ENCODE data around the gene GPX8. TPM values are rescaled to one million over a fixed set of nuclear protein-coding genes. Genes with fewer than 3 reads are reported as not detected.

GPX8 gene
- total RNA-seq, 1 experiment from 2014 or later, result 37.2 TPM

- H3K27me3 Mint-ChIP-seq (ENCODE audit: insufficient read depth, unreplicated experiment), result no peaks in the 10 kb centered on the region
- H3K4me1 Mint-ChIP-seq (ENCODE audit: insufficient read depth, unreplicated experiment), result peaks cover 16% of the 10 kb centered on the region
- ChIA-PET CTCF (interaction anchor here (0.6 to 4.1 kb wide), 8 partner anchors 10 to 650 kb away, joined by 3 to 14 read pairs (median 4); no protein-coding TSS in a partner anchor), POLR2A (interaction anchor here (0.6 to 4.7 kb wide), 5 partner anchors 14 to 461 kb away, joined by 3 to 40 read pairs (median 4); partner anchors contain the start of genes CCNO, DHX29 and MTREX)
- no peaks in the 10 kb centered on the region for H3K36me3 Mint-ChIP-seq (ENCODE audit: insufficient read depth, unreplicated experiment)
- intact Hi-C loops (cut with micrococcal nuclease), result loop anchor here (10.0 kb wide), 1 partner anchor 129 kb away; the partner anchor contains the start of genes DHX29 and MTREX
- TF ChIP-seq, protein P1, sequence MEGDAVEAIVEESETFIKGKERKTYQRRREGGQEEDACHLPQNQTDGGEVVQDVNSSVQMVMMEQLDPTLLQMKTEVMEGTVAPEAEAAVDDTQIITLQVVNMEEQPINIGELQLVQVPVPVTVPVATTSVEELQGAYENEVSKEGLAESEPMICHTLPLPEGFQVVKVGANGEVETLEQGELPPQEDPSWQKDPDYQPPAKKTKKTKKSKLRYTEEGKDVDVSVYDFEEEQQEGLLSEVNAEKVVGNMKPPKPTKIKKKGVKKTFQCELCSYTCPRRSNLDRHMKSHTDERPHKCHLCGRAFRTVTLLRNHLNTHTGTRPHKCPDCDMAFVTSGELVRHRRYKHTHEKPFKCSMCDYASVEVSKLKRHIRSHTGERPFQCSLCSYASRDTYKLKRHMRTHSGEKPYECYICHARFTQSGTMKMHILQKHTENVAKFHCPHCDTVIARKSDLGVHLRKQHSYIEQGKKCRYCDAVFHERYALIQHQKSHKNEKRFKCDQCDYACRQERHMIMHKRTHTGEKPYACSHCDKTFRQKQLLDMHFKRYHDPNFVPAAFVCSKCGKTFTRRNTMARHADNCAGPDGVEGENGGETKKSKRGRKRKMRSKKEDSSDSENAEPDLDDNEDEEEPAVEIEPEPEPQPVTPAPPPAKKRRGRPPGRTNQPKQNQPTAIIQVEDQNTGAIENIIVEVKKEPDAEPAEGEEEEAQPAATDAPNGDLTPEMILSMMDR (IDR thresholded peaks at IDR 0.05; ENCODE audit: unreplicated experiment), result no peak
- no peaks in the 10 kb centered on the region for H3K9me3 Mint-ChIP-seq (ENCODE audit: unreplicated experiment)
- DNase-seq (ENCODE audit: unreplicated experiment), result no peak
- no TSS peak for BruUV-seq (replicated peaks)
- H3K27ac Mint-ChIP-seq (ENCODE audit: low read depth, unreplicated experiment), result no peak overlapping the region
- peak overlapping the region; percentile 57 for H3K4me3 Mint-ChIP-seq (ENCODE audit: unreplicated experiment)
Observed at GRCh38 chr5:55175781-55176175, 15.8 kb downstream of the GPX8 start.

DNA sequence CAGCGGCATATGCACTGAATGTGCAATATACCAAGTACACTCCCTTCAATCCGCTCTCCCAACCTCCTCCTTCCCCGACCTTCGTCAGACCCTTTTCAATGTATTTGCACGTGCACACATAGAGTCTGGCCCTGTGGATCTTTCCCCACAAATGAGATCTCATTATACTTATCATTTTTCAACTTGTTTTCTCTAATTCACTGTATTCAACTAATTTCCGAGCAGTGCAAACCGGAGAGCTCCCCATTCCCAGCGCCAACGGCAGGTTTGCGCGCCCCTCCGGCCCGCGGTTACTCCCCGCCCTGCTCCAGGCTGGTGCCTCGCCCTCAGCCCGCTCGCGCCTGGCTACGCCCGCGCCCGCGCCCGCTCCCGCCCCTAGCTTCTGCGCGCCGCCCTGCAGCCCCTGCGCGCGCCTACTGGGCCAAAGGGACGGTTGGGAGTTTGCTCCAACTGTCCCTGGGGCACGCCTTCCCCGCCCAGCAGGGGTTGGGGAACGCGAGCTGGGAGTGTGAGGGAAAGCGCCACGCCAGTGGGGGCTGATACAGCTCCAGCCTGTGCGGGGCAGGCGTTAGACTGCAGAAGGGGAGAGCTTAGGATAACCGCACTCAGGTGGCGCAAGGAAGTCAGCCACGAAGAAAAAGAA, 16.3 kb downstream of the GPX8 start:
- no peak overlapping the region for H3K27ac Mint-ChIP-seq (ENCODE audit: low read depth, unreplicated experiment)
- peak overlapping the region; percentile 57 for H3K4me3 Mint-ChIP-seq (ENCODE audit: unreplicated experiment)
- no peaks in the 10 kb centered on the region for H3K9me3 Mint-ChIP-seq (ENCODE audit: unreplicated experiment)
- ChIA-PET CTCF (interaction anchor here (0.6 to 4.1 kb wide), 13 partner anchors 10 to 651 kb away, joined by 3 to 14 read pairs (median 3); partner anchors contain the start of genes DHX29 and GPX8), POLR2A (interaction anchor here (0.6 to 4.7 kb wide), 7 partner anchors 15 to 461 kb away, joined by 3 to 40 read pairs (median 4); partner anchors contain the start of genes CCNO, DHX29, GPX8 and MTREX)
- no peaks in the 10 kb centered on the region for H3K36me3 Mint-ChIP-seq (ENCODE audit: insufficient read depth, unreplicated experiment)
- H3K4me1 Mint-ChIP-seq (ENCODE audit: insufficient read depth, unreplicated experiment), result peaks cover 16% of the 10 kb centered on the region
- no peaks in the 10 kb centered on the region for H3K27me3 Mint-ChIP-seq (ENCODE audit: insufficient read depth, unreplicated experiment)
- intact Hi-C loops (cut with micrococcal nuclease), result loop anchor here (10.0 kb wide), 1 partner anchor 129 kb away; the partner anchor contains the start of genes DHX29 and MTREX
- no TSS peak for BruUV-seq (replicated peaks)
- TF ChIP-seq, protein P1 (IDR thresholded peaks at IDR 0.05; ENCODE audit: unreplicated experiment), result peak; percentile 10
- DNase-seq (ENCODE audit: unreplicated experiment), result peak; percentile 66

- H3K4me3 Mint-ChIP-seq (ENCODE audit: unreplicated experiment), result peak overlapping the region; percentile 57
- no peak overlapping the region for H3K27ac Mint-ChIP-seq (ENCODE audit: low read depth, unreplicated experiment)
- DNase-seq (ENCODE audit: unreplicated experiment), result no peak
- ChIA-PET CTCF (interaction anchor here (0.7 to 4.1 kb wide), 7 partner anchors 9 to 85 kb away, joined by 3 to 14 read pairs (median 3); partner anchors contain the start of gene GPX8), POLR2A (interaction anchor here (0.9 to 4.7 kb wide), 3 partner anchors 17 to 131 kb away, joined by 4 to 40 read pairs (median 5); partner anchors contain the start of genes CCNO, DHX29, GPX8 and MTREX)
- no peaks in the 10 kb centered on the region for H3K36me3 Mint-ChIP-seq (ENCODE audit: insufficient read depth, unreplicated experiment)
- H3K27me3 Mint-ChIP-seq (ENCODE audit: insufficient read depth, unreplicated experiment), result no peaks in the 10 kb centered on the region
- H3K4me1 Mint-ChIP-seq (ENCODE audit: insufficient read depth, unreplicated experiment), result peaks cover 16% of the 10 kb centered on the region
- BruUV-seq (replicated peaks), result no TSS peak
- TF ChIP-seq, protein P1 (IDR thresholded peaks at IDR 0.05; ENCODE audit: unreplicated experiment), result no peak
- intact Hi-C loops (cut with micrococcal nuclease), result loop anchor here (10.0 kb wide), 1 partner anchor 128 kb away; the partner anchor contains the start of genes DHX29 and MTREX
- no peaks in the 10 kb centered on the region for H3K9me3 Mint-ChIP-seq (ENCODE audit: unreplicated experiment)
Observed at GRCh38 chr5:55177078-55177477, 17.1 kb downstream of the GPX8 start.

GRCh38 chr5:55180016-55180415, 20.0 kb downstream of the GPX8 start:
- H3K4me1 Mint-ChIP-seq (ENCODE audit: insufficient read depth, unreplicated experiment), result peaks cover 11% of the 10 kb centered on the region
- H3K36me3 Mint-ChIP-seq (ENCODE audit: insufficient read depth, unreplicated experiment), result no peaks in the 10 kb centered on the region
- no peak for DNase-seq (ENCODE audit: unreplicated experiment)
- TF ChIP-seq, protein P1 (IDR thresholded peaks at IDR 0.05; ENCODE audit: unreplicated experiment), result no peak
- peaks cover 4% of the 10 kb centered on the region for H3K27me3 Mint-ChIP-seq (ENCODE audit: insufficient read depth, unreplicated experiment)
- no TSS peak for BruUV-seq (replicated peaks)
- no peak overlapping the region for H3K4me3 Mint-ChIP-seq (ENCODE audit: unreplicated experiment)
- intact Hi-C loops (cut with micrococcal nuclease), result no loop called here
- CTCF ChIA-PET, result interaction anchor here (1.6 kb wide), 1 partner anchor 53 kb away, joined by 4 read pairs; the partner anchor contains the start of gene CCNO
- POLR2A ChIA-PET, result interaction anchor here (0.6 to 1.7 kb wide), 7 partner anchors 8 to 935 kb away, joined by 3 to 5 read pairs (median 3); partner anchors contain the start of genes DHX29 and MTREX
- no peaks in the 10 kb centered on the region for H3K9me3 Mint-ChIP-seq (ENCODE audit: unreplicated experiment)
- no peak overlapping the region for H3K27ac Mint-ChIP-seq (ENCODE audit: low read depth, unreplicated experiment)
